Upper lobe of right lung (tissue), 1 donor: ENCODE results near the gene CLRN3. TPM values are rescaled to one million over a fixed set of nuclear protein-coding genes. Genes with fewer than 3 reads are reported as not detected.

Experiments used
- ATAC-seq: fragments of 200-7000 bp; cut with Tn5 transposase; one replicate; pipeline ENCODE4 v1.9.1; 2020; ENCODE audit warnings: mild to moderate bottlenecking, moderate library complexity
- DNase-seq: peaks from one replicate; pipeline ENCODE4 v3.0.0-alpha.2; 2020
- H3K27ac ChIP-seq: fragments of 200-600 bp; one replicate; pipeline ENCODE4 v1.8.0; 2022
- H3K27me3 ChIP-seq: fragments of 200-600 bp; one replicate; pipeline ENCODE4 v1.8.0; 2022; ENCODE audit warnings: mild to moderate bottlenecking
- H3K36me3 ChIP-seq: fragments of 200-600 bp; one replicate; pipeline ENCODE4 v1.8.0; 2022
- H3K4me1 ChIP-seq: fragments of 200-600 bp; one replicate; pipeline ENCODE4 v1.8.0; 2022
- H3K4me3 ChIP-seq: fragments of 200-600 bp; one replicate; pipeline ENCODE4 v1.8.0; 2022; ENCODE audit warnings: mild to moderate bottlenecking
- H3K9me3 ChIP-seq: fragments of 200-600 bp; one replicate; pipeline ENCODE4 v1.8.0; 2022
- CTCF ChIP-seq: fragments of 200-600 bp; IDR thresholded peaks from one replicate; pipeline ENCODE4 v1.8.0; 2022; ENCODE audit warnings: antibody characterized with exemption
- intact Hi-C: fragments of 100-400 bp; cut with DNase I; formaldehyde crosslinking; loops from one replicate; pipeline ENCODE4 v1.11.0; 2022
- total RNA-seq: library from RNA; stranded (reverse); fragmentation: NEBNext Ultra II Directional; extraction: Animal tissue kit (Norgen Biotek cat#: 25700); gene quantifications from one replicate; pipeline ENCODE4 v1.2.1, GENCODE V29; 2021
- donor health status: DM: no; HTN: yes; CAD: no; lungs with severe emphysema.

CLRN3 gene
- total RNA-seq, 1 donor from 2014 or later = not detected

DNA sequence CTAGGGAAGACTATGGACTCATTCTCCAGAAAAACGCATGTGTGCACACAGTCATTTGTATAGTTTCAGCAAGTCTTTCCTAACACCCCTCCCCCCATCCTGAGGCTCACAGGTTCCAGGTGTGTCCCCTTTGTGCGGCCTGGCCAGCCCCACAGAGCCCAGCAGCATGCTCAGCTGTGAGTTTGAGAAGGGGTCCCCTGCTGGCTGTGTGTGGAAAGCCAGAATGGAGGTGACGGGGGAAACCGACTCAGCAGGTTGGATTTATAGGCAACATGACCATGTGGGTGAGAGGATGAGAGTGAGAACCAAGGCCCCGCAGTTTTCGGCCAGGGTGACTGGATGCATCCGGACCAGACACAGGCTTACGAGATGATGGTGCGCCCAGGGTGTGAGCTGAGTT lies 24.1 kb upstream of the CLRN3 start:
- no peak for TF ChIP-seq CTCF

GRCh38 chr10:127915324-127915723 lies 22.6 kb upstream of the CLRN3 start:
- Histone ChIP-seq H3K27ac (no peak overlapping the region), H3K4me1 (peaks cover 15% of the 10 kb centered on the region), H3K4me3 (no peak overlapping the region), H3K27me3 (no peaks in the 10 kb centered on the region), H3K9me3 (no peaks in the 10 kb centered on the region), H3K36me3 (no peaks in the 10 kb centered on the region)
- ATAC-seq (no peak), DNase-seq (no peak)
- TF ChIP-seq CTCF = no peak
- intact Hi-C loops = no loop called here

More for the DNA sequence above, 24.1 kb upstream of the CLRN3 start:
- Histone ChIP-seq H3K9me3 (no peaks in the 10 kb centered on the region), H3K36me3 (no peaks in the 10 kb centered on the region), H3K4me3 (no peak overlapping the region), H3K27me3 (no peaks in the 10 kb centered on the region), H3K27ac (no peak overlapping the region), H3K4me1 (peaks cover 30% of the 10 kb centered on the region)
- DNase-seq = no peak
- intact Hi-C loops = no loop called here
- ATAC-seq = no peak

- Histone ChIP-seq H3K27ac (no peak overlapping the region), H3K4me3 (no peak overlapping the region), H3K36me3 (no peaks in the 10 kb centered on the region), H3K27me3 (no peaks in the 10 kb centered on the region), H3K9me3 (no peaks in the 10 kb centered on the region), H3K4me1 (peaks cover 9% of the 10 kb centered on the region)
- ATAC-seq = no peak
- DNase-seq = no peak
- intact Hi-C loops = no loop called here
- TF ChIP-seq CTCF = no peak
These were observed 20.6 kb upstream of the CLRN3 start for GRCh38 chr10:127913368-127913759.

DNA sequence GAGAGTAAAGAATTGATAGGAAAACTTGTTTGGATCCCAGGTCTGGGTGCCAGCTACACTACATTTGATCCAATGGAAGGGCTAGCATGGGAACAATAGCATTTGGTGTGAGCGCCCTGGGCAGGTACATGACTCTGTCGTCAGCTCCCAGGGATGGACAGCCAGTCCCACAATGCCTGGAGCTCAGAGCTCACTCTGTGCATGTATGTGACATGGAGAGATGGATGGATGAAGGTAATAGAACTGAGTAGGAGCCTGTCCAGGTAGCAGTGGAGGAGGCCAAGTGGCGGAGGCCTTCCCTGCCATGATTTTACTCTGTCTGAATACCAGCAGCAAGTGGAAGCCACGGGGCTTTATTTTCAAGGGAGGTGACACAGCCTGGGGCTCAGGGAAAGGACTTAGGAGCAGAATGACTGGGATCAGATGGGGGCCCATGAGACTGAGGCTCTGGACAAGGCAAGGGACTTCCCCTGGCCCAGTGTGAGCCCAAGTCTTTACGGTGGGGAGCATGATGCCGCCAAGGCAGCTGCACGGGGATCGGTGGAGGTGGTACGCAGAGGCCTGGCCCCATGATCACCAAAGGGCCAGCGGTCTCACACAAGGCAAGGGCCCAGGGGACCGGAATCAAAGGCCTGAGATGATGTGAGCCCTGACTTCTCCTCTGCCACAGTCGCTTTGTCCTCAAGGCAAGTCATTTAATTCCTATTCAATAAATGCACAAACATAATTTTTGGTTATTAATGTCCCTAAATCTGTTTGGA lies 20.0 kb upstream of the CLRN3 start:
- DNase-seq (no peak), ATAC-seq (no peak)
- Histone ChIP-seq H3K36me3 (no peaks in the 10 kb centered on the region), H3K27me3 (no peaks in the 10 kb centered on the region), H3K4me1 (peaks cover 14% of the 10 kb centered on the region), H3K4me3 (no peak overlapping the region), H3K9me3 (no peaks in the 10 kb centered on the region), H3K27ac (no peak overlapping the region)
- TF ChIP-seq CTCF = no peak
- intact Hi-C loops = no loop called here

GRCh38 chr10:127911867-127912257 lies 19.1 kb upstream of the CLRN3 start:
- intact Hi-C loops = no loop called here
- no peak overlapping the region for H3K4me3 ChIP-seq
- H3K9me3 ChIP-seq = no peaks in the 10 kb centered on the region
- no peak for TF ChIP-seq CTCF
- peaks cover 18% of the 10 kb centered on the region for H3K4me1 ChIP-seq
- ATAC-seq (no peak), DNase-seq (no peak)
- H3K27ac ChIP-seq = no peak overlapping the region
- H3K36me3 ChIP-seq = no peaks in the 10 kb centered on the region
- H3K27me3 ChIP-seq = no peaks in the 10 kb centered on the region
